ENCODE measurements around the gene TMEM204. TPM values are rescaled to one million over a fixed set of nuclear protein-coding genes. Genes with fewer than 3 reads are reported as not detected.

Gene TMEM204
- total RNA-seq, 1 donor from 2014 or later = 28.8 TPM

DNA sequence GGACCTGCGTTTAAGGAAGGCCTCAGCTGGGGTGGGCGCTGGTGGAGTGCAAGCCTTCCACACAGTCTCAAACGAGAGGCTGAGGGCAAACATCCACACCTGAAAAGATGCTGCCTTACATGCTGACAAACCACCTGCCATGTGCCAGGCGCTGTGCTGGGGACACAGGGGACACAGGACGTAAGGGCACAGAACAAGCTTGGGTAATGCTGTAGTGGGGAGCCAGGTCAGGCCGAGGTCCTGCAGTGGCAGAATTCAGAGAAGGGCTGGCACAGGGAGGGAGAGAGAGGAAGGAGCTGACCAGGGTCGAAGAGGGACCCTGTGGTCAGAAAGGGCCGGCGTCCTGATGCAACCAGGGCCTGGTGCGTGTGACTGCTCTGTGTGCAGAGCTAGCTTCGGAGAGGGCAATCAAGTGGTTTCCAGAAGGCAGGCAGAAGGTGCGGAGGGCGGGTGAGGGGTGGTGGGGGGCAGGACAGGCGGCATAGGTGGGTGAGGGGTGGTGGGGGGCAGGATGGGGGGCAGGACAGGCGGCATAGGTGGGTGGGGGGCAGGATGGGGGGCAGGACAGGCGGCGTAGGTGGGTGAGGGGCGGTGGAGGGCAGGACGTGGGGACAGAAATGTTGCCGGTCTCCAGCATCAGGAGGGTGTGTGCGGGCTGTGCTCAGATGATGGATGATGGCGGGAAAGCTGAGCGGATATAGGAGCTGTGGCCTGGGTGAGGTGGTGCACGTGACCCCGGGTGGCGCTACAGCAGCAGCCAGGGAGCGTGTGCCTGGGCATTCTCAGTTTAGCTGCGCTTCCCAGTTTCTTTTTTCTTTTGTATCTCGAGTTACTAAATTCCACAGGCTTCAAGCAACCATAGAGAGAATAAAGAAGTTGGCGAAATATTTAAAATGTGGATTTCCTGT lies 21.6 kb upstream of the TMEM204 start:
- DNase-seq (no peak), ATAC-seq (no peak)

DNA sequence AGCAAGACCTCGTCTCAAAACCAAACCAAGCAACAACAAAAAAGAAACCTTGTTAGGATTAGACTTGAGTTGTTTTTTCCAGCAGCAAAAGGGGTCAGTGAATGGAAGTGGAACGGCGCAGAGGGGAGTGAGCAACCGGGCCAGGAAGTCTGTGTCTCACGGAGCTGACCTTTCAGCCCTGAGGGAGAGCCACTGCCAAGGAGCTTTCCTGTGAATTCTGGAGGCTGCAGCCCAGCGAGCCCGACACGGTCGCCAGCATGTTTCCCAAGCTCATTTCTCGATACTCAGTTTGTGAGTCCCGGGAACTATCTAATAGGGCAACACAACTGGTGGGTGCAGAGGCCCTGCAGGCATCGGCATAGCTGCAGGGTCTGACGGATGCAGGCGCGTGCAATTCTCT lies 20.7 kb upstream of the TMEM204 start:
- intact Hi-C loops (cut with micrococcal nuclease) = no loop called here
- DNase-seq = no peak
- no peak for ATAC-seq

More for the DNA sequence above, 21.6 kb upstream of the TMEM204 start:
- intact Hi-C loops (cut with micrococcal nuclease) = no loop called here

DNA sequence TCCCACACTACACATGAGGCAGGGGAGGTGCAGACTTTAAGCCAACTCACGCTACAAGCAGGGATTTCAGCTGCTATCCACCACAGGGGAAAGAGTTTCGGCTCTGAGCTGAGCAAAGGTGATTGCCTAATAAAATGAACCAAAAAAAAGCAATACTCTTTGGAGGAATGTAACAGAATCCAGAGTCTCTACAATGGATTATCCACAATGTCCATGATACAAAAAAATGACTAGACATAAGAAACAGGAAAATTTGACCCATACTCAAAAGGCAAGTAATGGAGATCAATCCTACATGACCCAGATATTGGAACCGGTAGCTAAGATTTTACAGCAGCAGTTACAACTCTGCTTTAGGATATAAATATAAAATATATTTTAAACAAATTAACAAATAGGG lies 19.0 kb upstream of the TMEM204 start:
- intact Hi-C loops (cut with micrococcal nuclease) = no loop called here
- ATAC-seq = no peak
- no peak for DNase-seq

DNA sequence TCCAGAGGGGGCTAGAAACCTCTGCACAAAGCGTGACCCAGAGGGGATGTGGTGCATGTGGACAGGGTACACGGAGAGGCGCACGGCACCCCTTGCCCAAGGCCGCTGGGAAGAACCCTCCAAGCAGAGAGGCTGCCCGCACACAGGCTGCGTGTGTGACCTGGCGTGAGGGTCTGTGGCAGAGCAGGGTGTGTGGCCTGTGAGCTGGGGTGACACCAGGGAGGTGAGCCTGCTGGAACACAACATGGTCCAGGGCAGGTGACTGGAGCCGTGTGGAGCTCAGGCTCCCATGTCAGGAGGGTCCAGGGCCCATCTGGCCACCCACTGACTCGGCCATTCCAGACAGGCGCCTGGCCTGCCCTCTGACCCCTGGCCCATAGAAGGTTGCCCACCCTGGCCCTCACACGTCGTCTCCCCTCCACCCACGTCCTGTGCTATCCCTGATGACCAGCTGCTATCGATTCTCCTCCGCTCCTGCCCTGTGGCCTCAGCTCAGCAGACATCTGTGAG lies 14.8 kb upstream of the TMEM204 start:
- no peak for ATAC-seq
- no peak for DNase-seq
- intact Hi-C loops (cut with micrococcal nuclease) = no loop called here

DNA sequence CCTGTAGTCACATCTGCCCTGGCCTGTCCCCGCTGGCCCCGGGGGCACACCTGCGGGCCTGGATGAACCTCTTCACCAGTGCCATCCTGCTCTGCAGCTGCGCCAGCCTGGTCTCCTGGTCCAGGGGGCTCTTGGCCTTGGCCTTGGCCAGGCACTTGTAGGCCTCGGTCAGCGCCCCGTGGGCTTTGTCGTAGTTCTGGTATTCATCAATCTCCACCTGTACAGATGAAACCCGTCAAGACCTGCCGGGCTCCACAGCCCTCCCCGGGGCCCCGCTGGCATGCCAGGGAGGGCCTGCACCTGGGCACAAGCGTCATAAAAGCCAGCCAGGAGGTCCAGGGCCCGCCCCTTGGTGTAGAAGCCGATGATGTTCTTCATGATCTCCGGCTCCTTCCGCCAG lies 13.6 kb upstream of the TMEM204 start:
- ATAC-seq (no peak), DNase-seq (no peak)
- intact Hi-C loops (cut with micrococcal nuclease) = no loop called here

DNA sequence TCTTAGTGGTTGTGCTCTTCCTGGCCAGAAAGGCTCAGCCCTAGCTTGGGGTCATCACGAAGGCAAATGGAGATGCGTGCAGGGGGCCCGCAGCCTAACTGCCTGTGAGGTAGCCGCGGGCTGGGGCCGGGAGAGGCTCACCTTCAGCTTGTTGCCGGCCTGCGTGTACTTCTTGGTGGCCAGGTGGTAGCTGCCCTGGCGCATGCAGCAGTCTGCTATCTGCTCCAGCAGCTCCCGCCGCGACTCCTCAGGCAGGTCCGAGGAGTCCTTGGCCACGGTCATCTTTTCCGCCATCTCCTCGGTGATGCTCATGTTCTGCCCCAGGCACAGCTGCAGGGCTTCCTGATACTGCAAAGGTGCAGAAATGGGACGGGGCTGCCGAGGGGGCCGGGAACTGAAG lies 13.0 kb upstream of the TMEM204 start:
- intact Hi-C loops (cut with micrococcal nuclease) = no loop called here
- no peak for ATAC-seq
- DNase-seq = no peak

DNA sequence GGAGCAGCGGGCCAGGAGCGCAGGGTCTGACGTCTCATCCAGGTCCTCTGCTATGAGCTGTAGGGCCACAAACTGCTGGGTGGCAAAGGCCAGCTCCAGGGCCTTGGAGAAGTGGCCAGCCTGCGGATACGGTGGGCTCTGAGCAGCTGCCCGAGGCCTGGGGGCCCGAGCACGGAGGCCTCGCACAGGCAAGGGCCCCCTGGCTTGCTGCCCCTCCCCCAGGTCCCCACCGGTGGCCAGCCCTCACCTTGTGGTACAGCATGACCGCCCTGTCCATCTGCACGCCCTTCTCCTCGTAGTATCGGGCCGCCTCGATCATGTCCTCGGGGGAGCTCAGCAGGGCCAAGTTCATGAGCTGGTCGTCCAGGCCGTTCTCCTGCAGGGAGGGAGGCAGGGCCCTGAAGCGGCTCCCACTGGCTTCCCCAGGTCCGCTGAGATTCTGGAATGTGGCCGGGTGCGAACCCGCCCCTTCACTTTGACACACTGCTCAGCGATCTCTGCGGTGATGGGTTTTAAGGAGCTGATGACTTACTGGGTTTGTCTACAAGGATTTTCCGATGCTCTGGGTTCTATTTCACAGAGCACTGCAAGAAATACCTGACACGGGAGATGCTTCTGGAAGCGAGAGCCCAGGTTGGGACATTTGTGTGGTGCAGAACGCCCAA lies 9.8 kb upstream of the TMEM204 start:
- intact Hi-C loops (cut with micrococcal nuclease) = no loop called here
- no peak for ATAC-seq
- DNase-seq = no peak

DNA sequence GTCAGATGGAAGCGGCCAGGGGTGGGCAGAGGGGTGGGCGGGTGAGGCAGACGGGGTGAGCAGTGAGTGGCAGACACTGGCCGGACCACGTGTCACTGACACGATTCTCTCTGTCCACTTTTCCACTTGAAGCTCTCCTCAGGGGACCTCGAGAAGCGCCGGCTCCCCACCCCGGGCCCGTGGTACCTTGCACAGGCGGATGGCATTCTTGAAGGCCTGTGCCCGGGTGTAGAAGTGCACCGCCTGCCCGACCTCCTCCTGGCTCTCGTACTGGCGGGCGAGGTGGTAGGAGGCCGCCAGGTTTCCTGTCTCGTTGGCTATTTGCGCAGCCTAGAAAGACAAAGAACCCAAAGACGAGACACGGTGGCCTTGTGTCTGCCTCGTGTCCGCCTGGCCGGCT lies 9.1 kb upstream of the TMEM204 start:
- ATAC-seq = no peak
- DNase-seq = no peak
- intact Hi-C loops (cut with micrococcal nuclease) = no loop called here

DNA sequence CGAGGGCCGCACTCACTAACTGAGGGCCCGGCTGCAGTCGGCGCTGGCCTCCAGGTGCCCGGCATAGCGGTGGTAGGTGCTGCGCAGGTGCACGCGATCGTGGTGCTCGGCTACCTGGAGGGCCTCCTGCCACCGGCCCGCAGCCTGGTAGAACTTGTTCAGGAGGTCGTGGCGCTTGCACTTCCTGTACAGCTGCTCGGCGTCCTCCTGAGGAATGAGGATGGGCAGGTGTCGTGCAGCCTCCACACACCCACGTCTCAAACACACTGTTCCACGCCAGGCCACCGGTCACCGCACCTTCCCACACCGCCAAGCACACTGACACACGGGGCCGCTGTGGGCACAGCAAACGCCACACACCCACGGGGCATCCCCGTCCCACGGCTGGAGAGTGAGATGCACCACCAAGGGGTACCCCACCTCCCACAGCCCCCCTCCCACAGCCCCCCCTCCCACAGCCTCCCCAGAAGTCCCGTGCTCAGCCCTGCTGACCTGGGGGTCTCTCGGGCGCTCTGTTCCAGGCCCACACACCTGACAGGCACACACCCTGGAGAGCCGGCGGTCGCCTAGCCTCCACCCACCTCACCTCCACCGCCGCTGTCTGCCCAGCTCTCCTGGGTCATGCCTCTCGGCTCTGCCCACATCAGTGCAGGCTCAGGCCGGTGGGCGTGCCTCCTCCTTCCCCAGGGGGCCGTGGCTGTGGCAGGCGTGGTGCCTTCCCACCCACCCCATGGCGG lies 7.4 kb upstream of the TMEM204 start:
- intact Hi-C loops (cut with micrococcal nuclease) = no loop called here
- ATAC-seq (no peak), DNase-seq (no peak)

DNA sequence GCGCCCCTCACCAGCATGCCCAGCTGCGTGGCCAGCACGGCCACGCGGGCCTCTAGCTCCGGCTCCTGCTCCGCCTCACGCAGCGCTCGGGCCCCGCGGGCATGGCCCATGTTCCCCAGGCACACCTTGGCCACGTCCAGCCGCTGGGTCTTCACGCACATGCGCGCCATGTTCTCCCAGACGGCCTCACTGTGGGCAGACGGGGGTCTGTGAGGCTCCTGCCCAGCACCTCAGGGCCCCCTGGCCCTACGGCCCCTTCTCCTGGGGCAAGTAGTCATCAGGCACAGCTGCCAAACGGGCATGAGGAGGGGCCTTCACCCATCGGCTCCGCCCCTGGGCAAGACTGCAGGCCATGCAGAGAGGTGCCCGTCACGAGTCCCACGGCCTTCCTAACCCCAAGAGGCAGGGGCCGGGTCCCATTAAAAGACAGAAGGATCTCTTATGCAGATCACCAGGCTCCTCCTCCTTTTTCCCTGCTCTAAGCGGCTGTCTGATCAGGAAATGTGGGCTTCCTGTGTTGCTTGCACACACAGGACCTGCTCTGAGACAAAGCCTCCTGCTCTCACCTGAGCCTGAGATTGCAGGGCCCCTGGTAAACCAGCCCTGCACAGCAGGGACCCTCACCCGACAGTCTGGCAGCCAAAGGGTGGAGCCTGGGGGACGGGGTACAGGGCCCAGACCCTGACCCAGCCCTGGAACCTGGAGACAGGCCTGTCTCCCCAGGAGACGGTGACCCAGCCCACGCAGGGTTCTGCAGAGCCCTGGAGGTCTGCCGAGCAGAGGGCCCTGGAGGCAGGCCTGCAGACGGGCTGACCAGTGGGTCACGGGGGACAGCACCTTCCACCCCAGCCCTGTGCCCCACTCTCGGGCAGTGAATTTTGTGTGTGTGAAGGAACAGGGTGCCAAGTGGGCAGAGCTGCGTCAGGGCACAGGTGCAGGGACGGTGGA lies 6.6 kb upstream of the TMEM204 start:
- DNase-seq = no peak
- intact Hi-C loops (cut with micrococcal nuclease) = no loop called here

DNA sequence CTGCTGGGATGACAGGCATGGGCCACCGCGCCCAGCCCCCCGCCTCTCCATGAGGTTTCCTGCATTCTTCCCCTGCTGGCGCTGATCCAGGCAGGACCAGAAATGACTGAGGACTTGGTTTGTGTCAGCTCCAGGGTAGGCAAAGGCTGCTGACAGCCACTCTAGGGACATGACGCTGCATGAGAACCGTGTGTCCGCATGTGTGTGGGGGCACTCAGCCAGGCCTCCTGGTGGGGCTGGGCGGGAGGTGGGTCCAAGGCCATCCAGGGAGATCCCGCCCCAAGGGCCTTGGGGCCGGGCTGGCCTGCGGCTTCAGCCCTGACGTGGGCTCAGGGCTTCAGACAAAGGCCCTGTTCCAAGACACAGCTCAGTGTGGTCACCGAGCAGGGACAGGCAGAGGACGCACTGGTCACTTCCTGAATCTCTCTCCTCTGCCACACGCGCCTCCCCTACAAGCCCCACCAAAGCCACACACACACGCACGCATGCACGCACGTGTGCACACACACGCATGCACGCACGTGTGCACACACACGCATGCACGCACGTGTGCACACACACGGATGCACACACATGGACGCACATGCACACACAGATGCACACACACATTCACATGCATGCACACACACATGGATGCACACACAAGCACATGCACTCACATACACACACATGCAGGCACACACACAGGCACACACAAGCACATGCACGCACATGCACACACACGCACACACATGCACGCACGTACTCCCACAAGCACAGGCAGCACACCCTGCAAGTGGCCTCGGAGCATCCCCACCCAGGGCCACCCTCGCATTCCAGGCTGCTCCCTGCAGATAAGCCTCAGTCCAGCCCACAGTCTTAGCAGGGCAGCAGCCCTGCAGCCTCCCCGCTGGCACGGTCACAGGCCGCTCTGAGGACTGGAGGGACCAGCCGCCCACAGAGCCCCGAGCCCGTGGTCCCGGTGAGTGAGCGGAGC lies 5.3 kb upstream of the TMEM204 start:
- DNase-seq (peak; percentile 84), ATAC-seq (peak; percentile 26)
- intact Hi-C loops (cut with micrococcal nuclease) = no loop called here

More for the DNA sequence above, 6.6 kb upstream of the TMEM204 start:
- ATAC-seq = no peak

DNA sequence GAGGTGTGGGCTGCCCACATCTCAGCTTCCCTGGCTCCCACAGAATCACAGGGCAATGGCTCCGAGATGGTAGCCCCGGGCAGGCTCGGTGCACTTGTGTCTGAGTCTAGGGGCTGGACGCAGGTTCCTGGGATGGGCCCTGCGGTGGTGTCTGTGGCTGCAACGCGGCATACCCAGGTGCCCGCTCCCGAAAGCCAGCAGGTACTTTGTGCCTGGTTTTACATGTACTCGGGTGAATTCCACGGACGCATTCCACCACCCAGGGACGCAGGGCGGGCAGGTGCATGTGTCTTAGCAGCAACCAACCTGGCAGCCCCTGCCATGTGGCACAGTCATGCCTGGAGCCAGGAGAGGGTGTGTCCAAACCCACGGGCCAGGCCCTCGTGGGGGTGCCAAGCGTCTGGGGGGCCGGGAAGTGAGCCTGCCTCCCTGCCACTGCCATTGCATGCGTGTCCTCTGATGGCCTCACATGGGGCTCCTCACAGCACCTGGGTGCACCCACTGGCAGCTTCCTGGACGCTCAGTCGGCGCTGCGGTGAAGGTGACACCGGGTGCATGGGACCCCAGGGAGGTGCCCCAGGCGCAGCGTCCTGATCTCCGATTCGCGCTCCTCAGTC lies 4.4 kb upstream of the TMEM204 start:
- DNase-seq (no peak), ATAC-seq (no peak)
- intact Hi-C loops (cut with micrococcal nuclease) = no loop called here

DNA sequence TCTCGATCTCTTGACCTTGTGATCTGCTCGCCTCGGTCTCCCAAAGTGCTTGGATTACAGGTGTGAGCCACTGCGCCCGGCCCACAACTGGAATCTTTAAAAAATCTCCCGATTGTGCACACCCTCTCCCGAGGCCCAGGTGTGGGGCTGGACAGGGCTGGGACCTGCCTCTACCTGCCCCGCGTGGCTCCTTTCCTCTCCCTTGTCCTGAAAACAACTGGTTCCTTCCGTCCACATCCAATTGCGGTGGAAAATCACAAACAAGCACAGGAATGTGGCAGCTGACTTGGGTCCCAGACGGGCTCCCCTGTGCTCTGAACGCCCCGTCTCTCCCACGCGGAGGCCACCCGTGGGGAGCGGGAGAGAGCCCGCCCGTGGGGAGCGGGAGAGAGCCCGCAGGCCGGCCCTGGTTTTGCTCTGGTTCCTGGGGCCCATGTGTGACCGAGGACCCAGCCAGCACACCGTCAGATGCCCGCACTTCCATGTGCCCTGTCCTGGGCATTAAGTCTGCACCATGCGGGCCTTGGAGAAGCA lies 3.0 kb upstream of the TMEM204 start:
- intact Hi-C loops (cut with micrococcal nuclease) = no loop called here
- no peak for DNase-seq
- ATAC-seq = no peak

DNA sequence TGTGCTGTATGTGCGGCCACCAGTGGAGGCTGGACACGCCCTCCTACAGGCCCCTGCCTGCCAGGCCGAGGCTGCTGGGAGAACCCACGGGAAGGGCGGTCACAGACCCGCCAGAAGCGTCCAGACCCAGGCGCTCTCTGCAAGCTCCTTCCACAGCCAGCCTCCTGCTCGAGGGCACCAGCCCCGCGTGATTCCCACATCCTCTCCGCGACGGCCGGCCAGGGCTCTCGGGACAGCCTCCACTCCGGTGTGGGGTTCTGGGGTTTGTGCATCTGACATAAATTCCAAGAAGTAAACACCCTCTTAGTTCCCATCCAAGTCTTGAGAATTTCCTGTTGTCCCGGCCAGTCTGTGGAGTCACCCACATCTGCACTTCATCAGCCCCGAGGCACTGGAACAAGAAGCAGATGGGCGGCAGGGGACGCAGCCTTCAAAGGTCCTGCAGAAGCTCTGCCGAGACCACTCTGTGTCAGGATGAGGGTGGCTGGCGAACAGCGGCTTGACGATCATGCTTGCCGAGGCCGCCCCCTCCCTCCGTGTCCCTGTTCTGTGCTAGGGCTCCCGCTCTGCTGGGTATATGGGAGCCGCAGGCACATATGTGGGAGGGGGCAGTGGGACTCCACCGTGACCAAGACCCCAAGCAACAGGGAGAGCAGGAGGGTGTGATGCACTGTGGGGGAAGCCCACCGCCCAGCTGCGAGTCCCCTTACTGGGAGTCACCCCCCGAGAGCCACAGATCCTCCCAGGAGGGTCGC lies 2.4 kb upstream of the TMEM204 start:
- peak; percentile 83 for DNase-seq
- intact Hi-C loops (cut with micrococcal nuclease) = no loop called here
- ATAC-seq = peak; percentile 51

DNA sequence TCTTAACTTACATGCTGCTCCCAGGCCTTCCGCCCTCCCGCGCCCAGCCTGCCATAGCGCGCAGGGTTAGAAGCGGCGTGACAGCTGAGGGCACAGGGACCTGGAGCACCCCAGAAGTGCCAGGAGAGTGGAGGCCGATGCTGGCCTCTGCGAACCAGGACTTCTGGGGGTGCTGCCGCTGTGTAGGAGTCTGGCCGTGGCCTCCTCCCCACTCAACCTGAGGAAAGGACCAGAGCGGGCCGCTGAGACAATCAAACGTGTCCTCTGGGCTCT lies 1.9 kb upstream of the TMEM204 start:
- DNase-seq = no peak
- ATAC-seq = no peak
- intact Hi-C loops (cut with micrococcal nuclease) = no loop called here

DNA sequence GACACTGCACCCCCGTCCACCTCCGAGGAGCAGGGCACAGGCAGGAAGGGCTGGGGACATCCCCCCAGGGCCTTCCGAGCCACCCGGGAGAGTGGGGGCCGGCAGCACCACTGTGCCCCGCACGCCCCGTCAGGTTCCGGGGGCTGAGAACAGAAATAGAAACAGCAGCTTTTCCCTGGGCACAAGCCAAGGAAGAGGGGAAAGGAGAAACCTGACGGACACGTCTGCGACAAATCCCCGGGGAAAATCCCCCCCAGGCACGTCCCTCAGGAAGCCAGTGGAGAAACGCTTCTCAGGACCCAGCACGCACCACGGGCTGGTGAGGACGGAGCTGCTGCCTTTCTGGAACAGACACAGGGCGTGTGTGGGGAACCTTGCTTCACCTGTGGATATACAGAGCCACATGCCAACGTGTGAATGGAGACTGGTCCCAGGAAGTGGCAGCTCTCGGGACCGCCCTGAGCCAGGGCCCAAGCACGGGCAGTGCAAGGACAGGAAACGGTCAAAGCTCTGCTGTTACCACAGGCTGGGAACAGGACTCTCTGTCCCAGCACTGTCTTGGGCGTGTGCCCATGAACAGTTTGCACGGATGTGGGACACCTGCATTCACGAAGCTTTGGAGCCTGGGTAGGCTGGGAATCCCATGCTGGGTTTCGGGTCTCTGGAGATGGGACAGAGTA lies 1.2 kb upstream of the TMEM204 start:
- intact Hi-C loops (cut with micrococcal nuclease) = no loop called here
- ATAC-seq = peak; percentile 79
- DNase-seq = peak; percentile 95
